Lower lobe of right lung (tissue), 2 donors: ENCODE data around the gene NFIC. TPM values are rescaled to one million over a fixed set of nuclear protein-coding genes. Genes with fewer than 3 reads are reported as not detected.

Experiments used
- ATAC-seq, 2 donors: fragments of 200-7000 bp; cut with Tn5 transposase; one replicate each; pipeline ENCODE4 v1.9.1; 2020 to 2022; ENCODE audit warnings: mild to moderate bottlenecking in 2 of 2, moderate library complexity in 2 of 2
- DNase-seq: peaks from one replicate; pipeline ENCODE4 v3.0.0-alpha.2; 2020
- H3K27ac ChIP-seq: fragments of 200-600 bp; one replicate; pipeline ENCODE4 v1.8.0; 2022
- H3K27me3 ChIP-seq: fragments of 200-600 bp; one replicate; pipeline ENCODE4 v1.8.0; 2022; ENCODE audit warnings: low read depth
- H3K36me3 ChIP-seq: fragments of 200-600 bp; one replicate; pipeline ENCODE4 v1.8.0; 2022; ENCODE audit warnings: mild to moderate bottlenecking
- H3K4me1 ChIP-seq: fragments of 200-600 bp; one replicate; pipeline ENCODE4 v1.8.0; 2022
- H3K4me3 ChIP-seq: fragments of 200-600 bp; one replicate; pipeline ENCODE4 v1.8.0; 2022; ENCODE audit warnings: mild to moderate bottlenecking
- H3K9me3 ChIP-seq: fragments of 200-600 bp; one replicate; pipeline ENCODE4 v1.8.0; 2022
- intact Hi-C: fragments of 100-400 bp; cut with DNase I; formaldehyde crosslinking; loops from one replicate; pipeline ENCODE4 v1.11.0; 2022
- total RNA-seq: library from RNA; stranded (reverse); fragmentation: NEBNext Ultra II Directional; extraction: Animal tissue kit (Norgen Biotek cat#: 25700); gene quantifications from one replicate; pipeline ENCODE4 v1.2.1, GENCODE V29; 2021
- TF ChIP-seq, protein P1 (sequence below): fragments of 200-600 bp; IDR thresholded peaks from one replicate; pipeline ENCODE4 v1.8.0; 2022; ENCODE audit warnings: antibody characterized with exemption, mild to moderate bottlenecking
- donor health status: DM: no; HTN: yes; CAD: no; lungs with severe emphysema.

The NFIC gene
- total RNA-seq, 1 donor from 2014 or later, result 132 TPM

DNA sequence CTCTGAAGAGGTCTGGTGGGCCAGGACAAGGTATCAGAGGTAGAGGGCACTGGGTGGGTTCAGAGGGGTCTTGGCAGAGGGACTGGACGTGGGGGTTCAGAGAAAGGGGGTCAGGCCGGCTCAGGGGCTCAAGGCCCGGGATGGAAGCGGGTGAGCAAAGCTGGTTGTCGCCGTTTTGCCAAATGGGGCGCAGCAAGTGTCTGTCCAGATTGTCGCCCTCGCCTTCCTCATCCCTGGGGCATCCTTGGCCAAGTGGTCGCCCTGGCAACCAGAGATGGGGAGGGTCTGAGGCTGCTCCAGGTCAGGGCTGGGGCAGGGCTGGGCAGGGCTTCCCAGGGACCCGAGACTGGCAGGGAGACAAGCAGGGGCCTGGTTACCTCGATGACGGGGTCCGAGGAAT, 127.3 kb downstream of the NFIC start:
- no peak for ATAC-seq
- DNase-seq, result no peak
- no peaks in the 10 kb centered on the region for H3K9me3 ChIP-seq
- no peaks in the 10 kb centered on the region for H3K4me1 ChIP-seq
- H3K4me3 ChIP-seq, result no peak overlapping the region
- H3K27me3 ChIP-seq, result no peaks in the 10 kb centered on the region
- TF ChIP-seq, protein P1, sequence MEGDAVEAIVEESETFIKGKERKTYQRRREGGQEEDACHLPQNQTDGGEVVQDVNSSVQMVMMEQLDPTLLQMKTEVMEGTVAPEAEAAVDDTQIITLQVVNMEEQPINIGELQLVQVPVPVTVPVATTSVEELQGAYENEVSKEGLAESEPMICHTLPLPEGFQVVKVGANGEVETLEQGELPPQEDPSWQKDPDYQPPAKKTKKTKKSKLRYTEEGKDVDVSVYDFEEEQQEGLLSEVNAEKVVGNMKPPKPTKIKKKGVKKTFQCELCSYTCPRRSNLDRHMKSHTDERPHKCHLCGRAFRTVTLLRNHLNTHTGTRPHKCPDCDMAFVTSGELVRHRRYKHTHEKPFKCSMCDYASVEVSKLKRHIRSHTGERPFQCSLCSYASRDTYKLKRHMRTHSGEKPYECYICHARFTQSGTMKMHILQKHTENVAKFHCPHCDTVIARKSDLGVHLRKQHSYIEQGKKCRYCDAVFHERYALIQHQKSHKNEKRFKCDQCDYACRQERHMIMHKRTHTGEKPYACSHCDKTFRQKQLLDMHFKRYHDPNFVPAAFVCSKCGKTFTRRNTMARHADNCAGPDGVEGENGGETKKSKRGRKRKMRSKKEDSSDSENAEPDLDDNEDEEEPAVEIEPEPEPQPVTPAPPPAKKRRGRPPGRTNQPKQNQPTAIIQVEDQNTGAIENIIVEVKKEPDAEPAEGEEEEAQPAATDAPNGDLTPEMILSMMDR, result no peak
- peaks cover 59% of the 10 kb centered on the region for H3K36me3 ChIP-seq
- intact Hi-C loops, result no loop called here
- no peak overlapping the region for H3K27ac ChIP-seq

DNA sequence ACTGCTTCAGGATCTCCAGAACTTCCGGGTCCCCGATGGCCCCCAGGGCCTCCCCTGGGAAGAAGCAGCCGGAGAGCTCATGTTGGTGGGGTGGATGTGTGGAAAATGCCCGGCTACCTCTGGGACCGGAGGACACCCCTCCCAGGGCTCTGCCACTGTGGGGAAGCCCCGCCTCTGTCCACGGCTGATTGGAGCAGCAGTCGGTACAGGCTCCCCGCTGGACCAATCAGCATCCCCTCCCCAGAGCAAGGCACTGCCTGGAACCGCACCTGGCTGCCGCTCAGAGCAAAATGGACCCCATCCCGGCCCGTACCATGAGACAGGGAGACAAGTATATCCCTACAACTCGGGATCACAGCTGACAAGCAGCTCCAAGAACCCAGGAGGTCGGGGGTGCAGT, 127.7 kb downstream of the NFIC start:
- ATAC-seq, result peak in 1 of 2 donors; percentile 13
- intact Hi-C loops, result no loop called here
- Histone ChIP-seq H3K4me1 (no peaks in the 10 kb centered on the region), H3K4me3 (no peak overlapping the region), H3K27ac (no peak overlapping the region), H3K27me3 (no peaks in the 10 kb centered on the region), H3K36me3 (peaks cover 59% of the 10 kb centered on the region), H3K9me3 (no peaks in the 10 kb centered on the region)
- TF ChIP-seq, protein P1, result no peak
- DNase-seq, result no peak

DNA sequence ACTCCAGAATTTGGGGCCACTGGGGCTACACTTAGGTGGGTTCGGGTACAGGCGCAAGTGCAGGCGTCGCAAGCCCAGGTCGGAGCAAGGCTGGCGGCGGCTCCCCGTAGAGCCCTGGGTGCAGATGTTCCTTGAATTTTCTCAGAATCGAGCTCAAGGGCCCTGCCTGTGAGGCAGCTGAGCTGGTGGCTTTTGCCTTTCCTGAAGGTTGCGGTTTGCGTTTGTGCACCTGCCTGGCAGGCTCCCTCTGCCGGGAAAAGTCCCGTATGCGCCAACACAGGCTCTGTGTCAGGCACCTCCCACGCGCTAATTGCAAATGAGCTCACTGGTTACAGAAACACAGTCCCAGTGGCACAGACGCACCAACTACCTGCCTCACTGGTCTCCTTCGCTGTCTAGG, 128.2 kb downstream of the NFIC start:
- ATAC-seq, result no peak
- no peak for DNase-seq
- no peaks in the 10 kb centered on the region for H3K27me3 ChIP-seq
- intact Hi-C loops, result no loop called here
- H3K9me3 ChIP-seq, result no peaks in the 10 kb centered on the region
- peaks cover 2% of the 10 kb centered on the region for H3K4me1 ChIP-seq
- no peak overlapping the region for H3K27ac ChIP-seq
- H3K36me3 ChIP-seq, result peaks cover 59% of the 10 kb centered on the region
- TF ChIP-seq, protein P1, result no peak
- H3K4me3 ChIP-seq, result no peak overlapping the region

DNA sequence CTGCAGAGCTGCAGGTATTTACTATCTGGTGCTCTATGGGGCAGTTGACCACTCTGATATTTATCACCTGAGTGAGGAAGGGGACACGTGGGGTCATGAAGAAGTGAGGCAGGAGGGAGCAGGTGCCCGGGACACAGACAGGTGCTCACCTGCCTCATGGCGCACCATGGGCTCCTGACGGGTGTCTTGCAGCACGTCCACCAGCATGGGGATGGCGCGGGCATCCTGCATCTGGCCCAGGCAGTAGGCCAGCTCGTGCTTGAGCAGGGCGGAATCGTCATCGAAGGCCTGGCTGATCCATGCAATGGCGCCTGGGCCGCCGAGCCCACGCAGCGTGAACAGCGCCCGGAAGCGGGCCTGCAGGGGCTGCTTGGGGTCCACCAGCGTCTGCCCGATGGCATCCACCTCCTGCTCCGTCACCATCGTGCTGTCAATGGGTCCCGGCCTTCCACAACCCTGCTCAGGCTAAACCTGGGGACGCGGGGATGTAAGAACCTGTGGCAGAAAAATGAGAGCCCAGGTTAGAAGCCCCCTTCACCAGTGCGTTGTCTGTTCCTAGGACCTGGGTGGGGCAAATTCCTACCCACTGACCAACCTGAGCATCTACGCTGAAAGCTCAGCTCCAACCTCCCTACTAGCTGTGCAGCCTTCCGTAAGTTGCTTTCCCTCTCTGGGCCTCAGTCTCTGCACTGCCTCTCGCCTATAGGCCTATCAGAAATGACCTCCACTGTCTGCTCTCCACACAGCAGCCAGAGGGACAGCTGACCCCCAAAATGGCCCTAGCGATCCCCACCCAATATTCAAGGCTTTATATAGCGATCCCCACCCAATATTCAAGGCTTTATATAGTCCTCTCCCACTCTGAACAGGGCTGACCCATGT, 130.2 kb downstream of the NFIC start:
- H3K27me3 ChIP-seq, result no peaks in the 10 kb centered on the region
- H3K36me3 ChIP-seq, result peaks cover 49% of the 10 kb centered on the region
- H3K4me1 ChIP-seq, result peaks cover 11% of the 10 kb centered on the region
- no peak overlapping the region for H3K4me3 ChIP-seq
- DNase-seq, result no peak
- TF ChIP-seq, protein P1, result no peak
- intact Hi-C loops, result no loop called here
- no peak for ATAC-seq
- no peaks in the 10 kb centered on the region for H3K9me3 ChIP-seq
- H3K27ac ChIP-seq, result no peak overlapping the region

DNA sequence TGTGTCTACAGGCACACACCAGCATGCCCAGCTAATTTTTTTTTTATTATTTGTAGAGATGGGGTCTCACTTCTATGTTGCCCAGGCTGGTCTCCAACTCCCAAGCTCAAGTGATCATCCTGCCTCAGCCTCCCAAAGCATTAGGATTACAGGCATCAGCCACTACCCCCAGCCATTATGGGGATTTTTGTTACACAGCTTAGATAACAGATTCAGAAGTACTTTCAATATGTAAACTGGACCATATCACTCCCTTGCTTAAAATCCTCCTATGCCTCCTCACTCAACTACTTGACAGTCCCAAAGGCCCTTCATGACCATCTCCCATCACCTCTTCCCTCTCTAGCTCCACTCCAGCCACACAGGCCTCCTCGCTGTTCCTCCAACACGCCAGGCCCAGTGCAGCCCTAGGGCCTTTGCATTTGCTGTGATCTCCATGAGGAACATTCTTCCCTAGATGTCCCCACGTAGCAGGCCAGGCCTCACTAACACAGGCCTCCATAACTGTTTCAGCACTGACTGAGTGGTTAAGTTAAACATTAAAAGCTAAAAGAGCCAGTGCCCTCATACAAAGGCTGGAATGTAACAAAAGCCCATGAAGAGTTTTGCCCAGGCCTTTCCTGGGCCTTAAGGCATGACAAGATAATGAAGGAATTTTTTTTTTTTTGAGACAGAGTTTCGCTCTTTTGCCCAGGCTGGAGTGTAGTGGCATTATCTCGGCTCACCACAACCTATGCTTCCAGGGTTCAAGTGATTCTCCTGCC, 131.6 kb downstream of the NFIC start:
- DNase-seq (no peak), ATAC-seq (no peak)
- TF ChIP-seq, protein P1, result no peak
- Histone ChIP-seq H3K27ac (no peak overlapping the region), H3K9me3 (no peaks in the 10 kb centered on the region), H3K27me3 (no peaks in the 10 kb centered on the region), H3K4me3 (no peak overlapping the region), H3K4me1 (peaks cover 11% of the 10 kb centered on the region), H3K36me3 (peaks cover 36% of the 10 kb centered on the region)
- intact Hi-C loops, result no loop called here
